T-helper 1 cell treated with Interleukin-12 subunit alpha and Interleukin-12 subunit beta and Interleukin-4 antibody, amounts not matched to agents 30 ng/mL and 1 ng/mL, for 36 hours (primary cell): Measurements from ENCODE around the gene KRT38. TPM values are rescaled to one million over a fixed set of nuclear protein-coding genes. Genes with fewer than 3 reads are reported as not detected.
"Not testable (repeated sequence)": the region's sequence is repeated elsewhere in the genome, so short reads cannot be mapped to it uniquely, and the experiment has no call there.

Source experiments
- intact Hi-C: fragments of 100-400 bp; cut with micrococcal nuclease; formaldehyde crosslinking; loops from one replicate; pipeline ENCODE4 v1.15.1; 2024
- total RNA-seq: library from RNA; stranded (reverse); gene quantifications from 2 replicates; pipeline ENCODE4 v1.2.3, GENCODE V29; 2022

The KRT38 gene
- total RNA-seq, 1 donor from 2014 or later: not detected

- intact Hi-C loops: no loop called here
Measured at GRCh38 chr17:41462705-41463104, 21.9 kb upstream of the KRT38 start.

GRCh38 chr17:41457676-41458075 is 16.9 kb upstream of the KRT38 start:
- intact Hi-C loops: no loop called here

- intact Hi-C loops: no loop called here
Measured at GRCh38 chr17:41456204-41456603, 15.4 kb upstream of the KRT38 start.

- intact Hi-C loops: no loop called here
Measured at GRCh38 chr17:41455236-41455635, 14.5 kb upstream of the KRT38 start.

- intact Hi-C loops: no loop called here
Measured at GRCh38 chr17:41453066-41453465, 12.3 kb upstream of the KRT38 start.

- intact Hi-C loops: no loop called here
Measured at GRCh38 chr17:41452281-41452680, 11.5 kb upstream of the KRT38 start.

GRCh38 chr17:41451154-41451728 is 10.5 kb upstream of the KRT38 start:
- intact Hi-C loops: no loop called here

GRCh38 chr17:41449008-41449407 is 8.2 kb upstream of the KRT38 start:
- intact Hi-C loops: no loop called here

GRCh38 chr17:41448506-41448905 is 7.7 kb upstream of the KRT38 start:
- intact Hi-C loops: no loop called here

- intact Hi-C loops: no loop called here
Measured at GRCh38 chr17:41446806-41447205, 6.0 kb upstream of the KRT38 start.

- intact Hi-C loops: no loop called here
Measured at GRCh38 chr17:41444640-41445039, 3.9 kb upstream of the KRT38 start.

- intact Hi-C loops: no loop called here
Measured at GRCh38 chr17:41444186-41444585, 3.4 kb upstream of the KRT38 start.

GRCh38 chr17:41442739-41443138 is 2.0 kb upstream of the KRT38 start:
- intact Hi-C loops: no loop called here

- intact Hi-C loops: no loop called here
Measured at GRCh38 chr17:41439375-41439774, 1.4 kb downstream of the KRT38 start.

- intact Hi-C loops: no loop called here
Measured at GRCh38 chr17:41437769-41438168, 3.0 kb downstream of the KRT38 start.

GRCh38 chr17:41437254-41437653 is 3.5 kb downstream of the KRT38 start:
- intact Hi-C loops: no loop called here

- intact Hi-C loops: no loop called here
Measured at GRCh38 chr17:41434415-41434814, 6.4 kb downstream of the KRT38 start.

GRCh38 chr17:41434005-41434404 is 6.8 kb downstream of the KRT38 start:
- intact Hi-C loops: no loop called here

GRCh38 chr17:41433586-41433985 is 7.2 kb downstream of the KRT38 start:
- intact Hi-C loops: no loop called here

GRCh38 chr17:41430376-41430775 is 10.4 kb downstream of the KRT38 start:
- intact Hi-C loops: not testable (repeated sequence)

GRCh38 chr17:41429667-41430066 is 11.1 kb downstream of the KRT38 start:
- intact Hi-C loops: no loop called here

GRCh38 chr17:41428591-41429291 is 12.0 kb downstream of the KRT38 start:
- intact Hi-C loops: no loop called here

- intact Hi-C loops: no loop called here
Measured at GRCh38 chr17:41424111-41424635, 16.6 kb downstream of the KRT38 start, which contains the start of gene KRT37. Gene KRT37 (minus strand): TSS chr17:41424585. CDS start chr17:41424523, 62 bp downstream.
